Chondrocyte (in vitro differentiated cells): ENCODE measurements around the gene LRRC3C. TPM values are rescaled to one million over a fixed set of nuclear protein-coding genes. Genes with fewer than 3 reads are reported as not detected.

Experiments used
- DNase-seq: peaks from one replicate; pipeline ENCODE4 v3.0.0; 2021; ENCODE audit warnings: mixed read lengths, low spot score
- H3K27ac Mint-ChIP-seq: one replicate; pipeline ENCODE4 v1.8.0; 2021; ENCODE audit warnings: mild to moderate bottlenecking, moderate library complexity, mixed read lengths; ENCODE audit not compliant: unreplicated experiment
- H3K27me3 Mint-ChIP-seq: 2 replicates; pipeline ENCODE4 v1.8.0; 2021; ENCODE audit warnings: low read depth, mixed read lengths
- H3K36me3 Mint-ChIP-seq: 2 replicates; pipeline ENCODE4 v1.8.0; 2021; ENCODE audit warnings: low read depth, mixed read lengths
- H3K4me1 Mint-ChIP-seq: 2 replicates; pipeline ENCODE4 v1.8.0; 2021; ENCODE audit warnings: low read depth, mild to moderate bottlenecking, mixed read lengths
- H3K4me3 Mint-ChIP-seq: one replicate; pipeline ENCODE4 v1.8.0; 2021; ENCODE audit warnings: mild to moderate bottlenecking, moderate library complexity, mixed read lengths; ENCODE audit not compliant: unreplicated experiment
- H3K9me3 Mint-ChIP-seq: 2 replicates; pipeline ENCODE4 v1.8.0; 2021; ENCODE audit warnings: low read depth, mixed read lengths
- total RNA-seq: library from RNA; stranded (reverse); gene quantifications from 3 replicates; pipeline ENCODE4 v1.2.1, GENCODE V29; 2021
- TF ChIP-seq, protein P1 (sequence below): fragments of 200-600 bp; sonication (generic); IDR thresholded peaks from 2 replicates; pipeline ENCODE4 v1.5.0; 2021; ENCODE audit warnings: antibody characterized with exemption, mild to moderate bottlenecking, moderate library complexity

LRRC3C gene
- total RNA-seq, 1 donor from 2014 or later: not detected

GRCh38 chr17:39928858-39929645, 1.5 kb downstream of the LRRC3C start:
- Mint-ChIP-seq H3K4me1 (peaks cover 58% of the 10 kb centered on the region), H3K4me3 (peak overlapping the region; percentile 11), H3K9me3 (no peaks in the 10 kb centered on the region), H3K36me3 (no peaks in the 10 kb centered on the region), H3K27ac (peak overlapping the region; percentile 99), H3K27me3 (no peaks in the 10 kb centered on the region)
- TF ChIP-seq, protein P1, sequence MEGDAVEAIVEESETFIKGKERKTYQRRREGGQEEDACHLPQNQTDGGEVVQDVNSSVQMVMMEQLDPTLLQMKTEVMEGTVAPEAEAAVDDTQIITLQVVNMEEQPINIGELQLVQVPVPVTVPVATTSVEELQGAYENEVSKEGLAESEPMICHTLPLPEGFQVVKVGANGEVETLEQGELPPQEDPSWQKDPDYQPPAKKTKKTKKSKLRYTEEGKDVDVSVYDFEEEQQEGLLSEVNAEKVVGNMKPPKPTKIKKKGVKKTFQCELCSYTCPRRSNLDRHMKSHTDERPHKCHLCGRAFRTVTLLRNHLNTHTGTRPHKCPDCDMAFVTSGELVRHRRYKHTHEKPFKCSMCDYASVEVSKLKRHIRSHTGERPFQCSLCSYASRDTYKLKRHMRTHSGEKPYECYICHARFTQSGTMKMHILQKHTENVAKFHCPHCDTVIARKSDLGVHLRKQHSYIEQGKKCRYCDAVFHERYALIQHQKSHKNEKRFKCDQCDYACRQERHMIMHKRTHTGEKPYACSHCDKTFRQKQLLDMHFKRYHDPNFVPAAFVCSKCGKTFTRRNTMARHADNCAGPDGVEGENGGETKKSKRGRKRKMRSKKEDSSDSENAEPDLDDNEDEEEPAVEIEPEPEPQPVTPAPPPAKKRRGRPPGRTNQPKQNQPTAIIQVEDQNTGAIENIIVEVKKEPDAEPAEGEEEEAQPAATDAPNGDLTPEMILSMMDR: no peak
- DNase-seq: no peak

DNA sequence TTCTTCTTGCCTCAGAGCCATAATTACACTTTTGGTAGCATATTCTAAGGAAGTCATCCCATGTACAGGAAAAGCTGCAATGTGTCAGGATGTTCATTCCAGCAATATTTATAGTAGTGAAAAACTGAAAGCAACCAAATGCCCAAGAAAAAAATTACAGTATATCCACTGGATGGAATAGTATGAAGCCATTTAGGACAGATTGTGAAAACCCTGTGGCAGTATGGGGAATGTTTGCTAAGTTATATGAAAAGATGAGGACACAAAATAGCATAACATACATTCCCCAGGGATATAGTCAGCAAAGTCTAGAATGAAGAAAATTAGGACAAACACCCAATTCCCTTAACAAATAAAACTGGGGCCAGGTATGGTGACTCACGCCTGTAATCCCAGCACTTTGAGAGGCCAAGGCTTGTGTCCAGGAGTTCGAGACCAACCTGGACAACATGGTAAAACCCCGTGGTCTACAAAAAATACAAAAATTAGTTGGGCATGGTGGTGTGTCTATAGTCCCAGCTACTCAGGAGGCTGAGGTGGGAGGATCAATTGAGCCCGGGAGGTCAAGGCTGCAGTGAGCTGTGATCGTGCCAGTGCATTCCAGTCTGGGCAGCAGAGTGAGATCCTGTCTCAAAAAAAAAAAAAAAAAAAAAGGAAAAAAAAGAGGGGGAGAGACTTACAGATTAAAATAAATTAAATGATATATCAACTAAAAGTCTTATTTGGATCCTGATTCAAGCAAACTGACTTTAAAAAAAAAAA, 2.3 kb downstream of the LRRC3C start:
- Mint-ChIP-seq H3K27me3 (no peaks in the 10 kb centered on the region), H3K9me3 (no peaks in the 10 kb centered on the region), H3K27ac (peak overlapping the region; percentile 99), H3K36me3 (no peaks in the 10 kb centered on the region), H3K4me3 (no peak overlapping the region), H3K4me1 (peaks cover 53% of the 10 kb centered on the region)
- TF ChIP-seq, protein P1: peak; percentile 11
- no peak for DNase-seq

GRCh38 chr17:39933912-39934311, 6.4 kb downstream of the LRRC3C start:
- TF ChIP-seq, protein P1: no peak
- DNase-seq: no peak
- no peaks in the 10 kb centered on the region for H3K9me3 Mint-ChIP-seq
- H3K36me3 Mint-ChIP-seq: no peaks in the 10 kb centered on the region
- H3K4me3 Mint-ChIP-seq: no peak overlapping the region
- peaks cover 22% of the 10 kb centered on the region for H3K4me1 Mint-ChIP-seq
- no peaks in the 10 kb centered on the region for H3K27me3 Mint-ChIP-seq
- H3K27ac Mint-ChIP-seq: peak overlapping the region; percentile 17

DNA sequence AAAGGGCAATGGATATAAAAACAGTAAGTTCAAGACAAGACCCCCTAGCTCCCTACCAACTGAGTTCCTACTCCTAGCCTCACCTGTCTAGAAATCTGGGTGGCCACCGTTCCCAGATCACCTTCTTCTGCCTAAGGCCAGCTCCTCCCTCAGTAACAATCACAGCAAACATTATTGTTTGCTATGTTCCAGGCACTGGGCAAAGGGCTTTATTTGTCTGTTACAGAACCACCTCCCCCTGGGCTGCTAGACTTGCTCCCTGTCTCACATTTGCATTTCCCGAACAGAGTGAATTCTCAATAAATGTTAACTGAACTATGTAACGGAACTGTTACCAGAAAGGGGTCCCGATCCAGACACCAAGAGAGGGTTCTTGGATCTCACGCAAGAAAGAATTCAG, 6.8 kb downstream of the LRRC3C start:
- Mint-ChIP-seq H3K4me1 (peaks cover 20% of the 10 kb centered on the region), H3K27ac (no peak overlapping the region), H3K9me3 (no peaks in the 10 kb centered on the region), H3K4me3 (no peak overlapping the region), H3K36me3 (no peaks in the 10 kb centered on the region), H3K27me3 (no peaks in the 10 kb centered on the region)
- no peak for DNase-seq
- TF ChIP-seq, protein P1: no peak

DNA sequence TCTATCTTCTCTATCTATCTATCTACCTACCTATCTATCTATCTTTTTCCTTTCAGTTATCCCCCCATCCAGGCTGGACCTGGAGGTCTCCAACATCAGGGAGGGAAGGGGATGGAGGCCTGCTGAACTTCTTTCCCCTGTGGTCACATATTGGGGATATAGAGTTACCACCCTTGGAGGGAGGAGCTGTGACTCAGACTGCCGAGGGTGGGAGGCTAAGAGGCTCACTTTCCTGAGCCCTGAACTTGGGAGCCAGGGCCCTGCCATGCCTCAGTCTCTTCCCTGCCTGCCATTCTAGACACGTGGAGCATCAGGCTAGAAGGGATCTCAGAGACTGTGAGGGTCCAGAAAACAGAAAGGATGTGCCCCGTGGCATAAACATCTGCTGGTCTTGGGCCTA, 8.4 kb downstream of the LRRC3C start:
- H3K36me3 Mint-ChIP-seq: no peaks in the 10 kb centered on the region
- H3K4me3 Mint-ChIP-seq: no peak overlapping the region
- no peaks in the 10 kb centered on the region for H3K9me3 Mint-ChIP-seq
- H3K4me1 Mint-ChIP-seq: peaks cover 20% of the 10 kb centered on the region
- H3K27me3 Mint-ChIP-seq: no peaks in the 10 kb centered on the region
- H3K27ac Mint-ChIP-seq: no peak overlapping the region
- no peak for DNase-seq
- TF ChIP-seq, protein P1: no peak
